Measurements from ENCODE around the gene TCHHL1.

- TF ChIP-seq RXRB (CRISPR knock-in tag; IDR thresholded peaks at IDR 0.05; ENCODE audit: borderline replicate concordance): no peak
- TF ChIP-seq STAT6 (CRISPR knock-in tag; IDR thresholded peaks at IDR 0.05; ENCODE audit: borderline replicate concordance): no peak
- TF ChIP-seq EZH2 (conservative IDR thresholded peaks at IDR 0.05; ENCODE audit: low read depth, low read length): no peak
- no peak for TF ChIP-seq ZNF891 (CRISPR knock-in tag; IDR thresholded peaks at IDR 0.05)
- no peak for TF ChIP-seq ZFP36 (IDR thresholded peaks at IDR 0.05; ENCODE audit: borderline replicate concordance, low read depth, low read length, partially characterized antibody)
- TF ChIP-seq THAP11 (CRISPR knock-in tag; IDR thresholded peaks at IDR 0.05): no peak
- TF ChIP-seq NR2F2 (IDR thresholded peaks at IDR 0.05; ENCODE audit: borderline replicate concordance, low read depth): no peak
- no peak for TF ChIP-seq POLR2A (IDR thresholded peaks at IDR 0.05; ENCODE audit: insufficient read depth in 1 of 2, low read depth in 2 of 2, low read length in 2 of 2)
- TF ChIP-seq SATB2 (CRISPR knock-in tag; IDR thresholded peaks at IDR 0.05): no peak
- no peak for TF ChIP-seq CEBPZ (IDR thresholded peaks at IDR 0.05; ENCODE audit: low read length)
- no peak for TF ChIP-seq ZNF274 (CRISPR knock-in tag; IDR thresholded peaks at IDR 0.05)
- no peak for TF ChIP-seq ZNF503 (CRISPR knock-in tag; IDR thresholded peaks at IDR 0.05)
- TF ChIP-seq, protein P1, sequence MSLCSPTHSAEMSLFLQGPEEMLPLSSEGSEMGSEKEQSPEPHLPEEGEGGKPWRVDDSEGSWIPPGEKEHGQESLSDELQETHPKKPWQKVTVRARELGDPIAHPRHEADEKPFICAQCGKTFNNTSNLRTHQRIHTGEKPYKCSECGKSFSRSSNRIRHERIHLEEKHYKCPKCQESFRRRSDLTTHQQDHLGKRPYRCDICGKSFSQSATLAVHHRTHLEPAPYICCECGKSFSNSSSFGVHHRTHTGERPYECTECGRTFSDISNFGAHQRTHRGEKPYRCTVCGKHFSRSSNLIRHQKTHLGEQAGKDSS (CRISPR knock-in tag; IDR thresholded peaks at IDR 0.05; ENCODE audit: borderline replicate concordance, low read depth): no peak
- TF ChIP-seq, protein P2, sequence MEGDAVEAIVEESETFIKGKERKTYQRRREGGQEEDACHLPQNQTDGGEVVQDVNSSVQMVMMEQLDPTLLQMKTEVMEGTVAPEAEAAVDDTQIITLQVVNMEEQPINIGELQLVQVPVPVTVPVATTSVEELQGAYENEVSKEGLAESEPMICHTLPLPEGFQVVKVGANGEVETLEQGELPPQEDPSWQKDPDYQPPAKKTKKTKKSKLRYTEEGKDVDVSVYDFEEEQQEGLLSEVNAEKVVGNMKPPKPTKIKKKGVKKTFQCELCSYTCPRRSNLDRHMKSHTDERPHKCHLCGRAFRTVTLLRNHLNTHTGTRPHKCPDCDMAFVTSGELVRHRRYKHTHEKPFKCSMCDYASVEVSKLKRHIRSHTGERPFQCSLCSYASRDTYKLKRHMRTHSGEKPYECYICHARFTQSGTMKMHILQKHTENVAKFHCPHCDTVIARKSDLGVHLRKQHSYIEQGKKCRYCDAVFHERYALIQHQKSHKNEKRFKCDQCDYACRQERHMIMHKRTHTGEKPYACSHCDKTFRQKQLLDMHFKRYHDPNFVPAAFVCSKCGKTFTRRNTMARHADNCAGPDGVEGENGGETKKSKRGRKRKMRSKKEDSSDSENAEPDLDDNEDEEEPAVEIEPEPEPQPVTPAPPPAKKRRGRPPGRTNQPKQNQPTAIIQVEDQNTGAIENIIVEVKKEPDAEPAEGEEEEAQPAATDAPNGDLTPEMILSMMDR (CRISPR knock-in tag; IDR thresholded peaks at IDR 0.05): no peak
Observed at GRCh38 chr1:152067150-152067549, 21.7 kb downstream of the TCHHL1 start.

Data from HepG2 (cell line).